Measurements from ENCODE around the gene PCID2.

The PCID2 gene

GRCh38 chr13:113186061-113186900, 22.2 kb downstream of the PCID2 start:
- H3K4me1 Mint-ChIP-seq (ENCODE audit: low read depth): peaks cover 59% of the 10 kb centered on the region

GRCh38 chr13:113184568-113185440, 23.7 kb downstream of the PCID2 start:
- Mint-ChIP-seq H3K36me3 (ENCODE audit: low read depth) (peaks cover 92% of the 10 kb centered on the region), H3K9me3 (no peaks in the 10 kb centered on the region), H3K27ac (peak overlapping the region; percentile 72), H3K27me3 (no peaks in the 10 kb centered on the region), H3K4me1 (ENCODE audit: low read depth) (peaks cover 72% of the 10 kb centered on the region), H3K4me3 (peak overlapping the region; percentile 32)
- DNase-seq: no peak

More at GRCh38 chr13:113186061-113186900, 22.2 kb downstream of the PCID2 start:
- DNase-seq: no peak
- Mint-ChIP-seq H3K27me3 (no peaks in the 10 kb centered on the region), H3K9me3 (no peaks in the 10 kb centered on the region), H3K4me3 (peak overlapping the region; percentile 53), H3K27ac (peak overlapping the region; percentile 91), H3K36me3 (ENCODE audit: low read depth) (peaks cover 90% of the 10 kb centered on the region)

GRCh38 chr13:113183450-113184129, 24.9 kb downstream of the PCID2 start:
- Mint-ChIP-seq H3K4me1 (ENCODE audit: low read depth) (peaks cover 77% of the 10 kb centered on the region), H3K4me3 (no peak overlapping the region), H3K36me3 (ENCODE audit: low read depth) (peaks cover 93% of the 10 kb centered on the region), H3K27ac (peak overlapping the region; percentile 6), H3K9me3 (no peaks in the 10 kb centered on the region), H3K27me3 (no peaks in the 10 kb centered on the region)
- DNase-seq: no peak

- Mint-ChIP-seq H3K36me3 (ENCODE audit: low read depth) (peaks cover 93% of the 10 kb centered on the region), H3K27ac (peak overlapping the region; percentile 59), H3K9me3 (no peaks in the 10 kb centered on the region), H3K4me3 (no peak overlapping the region), H3K4me1 (ENCODE audit: low read depth) (peaks cover 65% of the 10 kb centered on the region), H3K27me3 (no peaks in the 10 kb centered on the region)
- no peak for DNase-seq
Measured at GRCh38 chr13:113182046-113182445, 26.4 kb downstream of the PCID2 start.

GRCh38 chr13:113179374-113180230, 28.9 kb downstream of the PCID2 start:
- Mint-ChIP-seq H3K4me1 (ENCODE audit: low read depth) (peaks cover 56% of the 10 kb centered on the region), H3K36me3 (ENCODE audit: low read depth) (peaks cover 96% of the 10 kb centered on the region), H3K9me3 (no peaks in the 10 kb centered on the region), H3K4me3 (no peak overlapping the region), H3K27me3 (no peaks in the 10 kb centered on the region), H3K27ac (peak overlapping the region; percentile 77)
- DNase-seq: no peak

- H3K27me3 Mint-ChIP-seq: no peaks in the 10 kb centered on the region
- H3K27ac Mint-ChIP-seq: no peak overlapping the region
- peaks cover 99% of the 10 kb centered on the region for H3K36me3 Mint-ChIP-seq (ENCODE audit: low read depth)
- peaks cover 52% of the 10 kb centered on the region for H3K4me1 Mint-ChIP-seq (ENCODE audit: low read depth)
- no peak for DNase-seq
- no peak overlapping the region for H3K4me3 Mint-ChIP-seq
- no peaks in the 10 kb centered on the region for H3K9me3 Mint-ChIP-seq
Measured at GRCh38 chr13:113178896-113179167, 29.6 kb downstream of the PCID2 start.

GRCh38 chr13:113178070-113178895, 30.2 kb downstream of the PCID2 start:
- H3K27ac Mint-ChIP-seq: peak overlapping the region; percentile 38
- H3K36me3 Mint-ChIP-seq (ENCODE audit: low read depth): peaks cover 99% of the 10 kb centered on the region
- H3K4me3 Mint-ChIP-seq: no peak overlapping the region
- H3K4me1 Mint-ChIP-seq (ENCODE audit: low read depth): peaks cover 47% of the 10 kb centered on the region
- H3K27me3 Mint-ChIP-seq: no peaks in the 10 kb centered on the region
- no peak for DNase-seq
- no peaks in the 10 kb centered on the region for H3K9me3 Mint-ChIP-seq

GRCh38 chr13:113176822-113177221, 31.6 kb downstream of the PCID2 start:
- Mint-ChIP-seq H3K9me3 (no peaks in the 10 kb centered on the region), H3K36me3 (ENCODE audit: low read depth) (peaks cover 99% of the 10 kb centered on the region), H3K27me3 (no peaks in the 10 kb centered on the region)

GRCh38 chr13:113176280-113176679, 32.2 kb downstream of the PCID2 start:
- DNase-seq: no peak
- Mint-ChIP-seq H3K36me3 (ENCODE audit: low read depth) (peaks cover 99% of the 10 kb centered on the region), H3K4me3 (no peak overlapping the region), H3K27me3 (no peaks in the 10 kb centered on the region), H3K9me3 (no peaks in the 10 kb centered on the region), H3K27ac (peak overlapping the region; percentile 92), H3K4me1 (ENCODE audit: low read depth) (peaks cover 36% of the 10 kb centered on the region)

More at GRCh38 chr13:113176822-113177221, 31.6 kb downstream of the PCID2 start:
- no peak for DNase-seq
- Mint-ChIP-seq H3K4me3 (no peak overlapping the region), H3K4me1 (ENCODE audit: low read depth) (peaks cover 38% of the 10 kb centered on the region), H3K27ac (peak overlapping the region; percentile 92)

- DNase-seq: no peak
- peaks cover 22% of the 10 kb centered on the region for H3K4me1 Mint-ChIP-seq (ENCODE audit: low read depth)
- no peak overlapping the region for H3K4me3 Mint-ChIP-seq
- H3K9me3 Mint-ChIP-seq: peaks cover 4% of the 10 kb centered on the region
- peaks cover 94% of the 10 kb centered on the region for H3K36me3 Mint-ChIP-seq (ENCODE audit: low read depth)
- no peak overlapping the region for H3K27ac Mint-ChIP-seq
- H3K27me3 Mint-ChIP-seq: no peaks in the 10 kb centered on the region
Measured at GRCh38 chr13:113172419-113172926, 36.0 kb downstream of the PCID2 start.

GRCh38 chr13:113171250-113172125, 37.0 kb downstream of the PCID2 start:
- Mint-ChIP-seq H3K36me3 (ENCODE audit: low read depth) (peaks cover 91% of the 10 kb centered on the region), H3K9me3 (peaks cover 4% of the 10 kb centered on the region), H3K4me3 (no peak overlapping the region), H3K27me3 (no peaks in the 10 kb centered on the region), H3K4me1 (ENCODE audit: low read depth) (peaks cover 26% of the 10 kb centered on the region), H3K27ac (no peak overlapping the region)
- no peak for DNase-seq

- DNase-seq: no peak
- peaks cover 4% of the 10 kb centered on the region for H3K9me3 Mint-ChIP-seq
- H3K4me1 Mint-ChIP-seq (ENCODE audit: low read depth): peaks cover 27% of the 10 kb centered on the region
- peaks cover 81% of the 10 kb centered on the region for H3K36me3 Mint-ChIP-seq (ENCODE audit: low read depth)
- no peak overlapping the region for H3K27ac Mint-ChIP-seq
- H3K4me3 Mint-ChIP-seq: no peak overlapping the region
- no peaks in the 10 kb centered on the region for H3K27me3 Mint-ChIP-seq
Measured at GRCh38 chr13:113170511-113170910, 38.0 kb downstream of the PCID2 start.

Measured in activated T-cell treated with anti-CD3 and anti-CD28 coated beads, Interleukin-2, amount 50 U/mL, for 24 hours (primary cell).